ENCODE data around the gene MYO1B. TPM values are rescaled to one million over a fixed set of nuclear protein-coding genes. Genes with fewer than 3 reads are reported as not detected.

The MYO1B gene
- total RNA-seq, 1 experiment from 2014 or later, result 241 TPM

DNA sequence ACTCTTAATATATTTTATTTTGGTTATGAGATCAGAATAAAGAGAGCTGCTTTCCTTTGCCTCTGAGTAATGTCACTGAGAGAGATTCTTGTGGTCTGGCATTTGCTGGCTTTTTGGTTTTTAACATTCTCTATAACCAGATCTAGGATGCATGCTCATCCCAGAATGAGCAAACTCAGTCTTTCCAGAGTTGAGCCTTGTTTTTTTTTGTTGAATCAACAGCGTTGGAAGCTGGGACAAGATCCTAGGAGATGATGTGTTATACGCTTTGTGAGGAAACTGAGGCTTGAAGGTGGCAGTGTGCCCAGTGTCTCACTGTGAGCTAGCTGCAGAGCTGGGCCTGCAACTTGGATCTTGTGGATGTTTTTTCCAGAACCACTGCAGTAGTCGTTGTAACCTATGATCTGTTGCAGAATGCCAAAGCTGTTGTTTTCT, 19.5 kb downstream of the MYO1B start:
- H3K4me1 Mint-ChIP-seq (ENCODE audit: insufficient read depth, unreplicated experiment), result peaks cover 38% of the 10 kb centered on the region
- DNase-seq (ENCODE audit: unreplicated experiment), result peak; percentile 30
- CTCF ChIA-PET, result interaction anchor here (1.1 to 1.4 kb wide), 3 partner anchors 15 to 237 kb away, joined by 3 to 6 read pairs (median 5); no protein-coding TSS in a partner anchor

GRCh38 chr2:191265311-191266170, 20.3 kb downstream of the MYO1B start:
- no peaks in the 10 kb centered on the region for H3K9me3 Mint-ChIP-seq (ENCODE audit: unreplicated experiment)
- BruUV-seq (replicated peaks), result no TSS peak
- ChIA-PET CTCF (interaction anchor here (0.5 to 1.4 kb wide), 6 partner anchors 10 to 236 kb away, joined by 3 to 6 read pairs (median 4); no protein-coding TSS in a partner anchor), POLR2A (interaction anchor here (0.6 to 3.6 kb wide), 6 partner anchors 12 to 250 kb away, joined by 3 to 16 read pairs (median 3); partner anchors contain the start of gene MYO1B)
- H3K27me3 Mint-ChIP-seq (ENCODE audit: insufficient read depth, unreplicated experiment), result no peaks in the 10 kb centered on the region
- H3K4me1 Mint-ChIP-seq (ENCODE audit: insufficient read depth, unreplicated experiment), result peaks cover 42% of the 10 kb centered on the region
- no peak for TF ChIP-seq CTCF (IDR thresholded peaks at IDR 0.05; ENCODE audit: unreplicated experiment)
- DNase-seq (ENCODE audit: unreplicated experiment), result peak; percentile 13
- H3K4me3 Mint-ChIP-seq (ENCODE audit: unreplicated experiment), result no peak overlapping the region
- peaks cover 11% of the 10 kb centered on the region for H3K36me3 Mint-ChIP-seq (ENCODE audit: insufficient read depth, unreplicated experiment)
- intact Hi-C loops (cut with micrococcal nuclease), result no loop called here
- H3K27ac Mint-ChIP-seq (ENCODE audit: low read depth, unreplicated experiment), result peak overlapping the region; percentile 77

More for the DNA sequence above, 19.5 kb downstream of the MYO1B start:
- Mint-ChIP-seq H3K4me3 (ENCODE audit: unreplicated experiment) (no peak overlapping the region), H3K27ac (ENCODE audit: low read depth, unreplicated experiment) (peak overlapping the region; percentile 77), H3K36me3 (ENCODE audit: insufficient read depth, unreplicated experiment) (peaks cover 11% of the 10 kb centered on the region), H3K27me3 (ENCODE audit: insufficient read depth, unreplicated experiment) (no peaks in the 10 kb centered on the region), H3K9me3 (ENCODE audit: unreplicated experiment) (no peaks in the 10 kb centered on the region)
- intact Hi-C loops (cut with micrococcal nuclease), result no loop called here
- BruUV-seq (replicated peaks), result no TSS peak
- POLR2A ChIA-PET, result interaction anchor here (0.6 to 3.6 kb wide), 10 partner anchors 12 to 793 kb away, joined by 3 to 16 read pairs (median 4); partner anchors contain the start of gene MYO1B
- no peak for TF ChIP-seq CTCF (IDR thresholded peaks at IDR 0.05; ENCODE audit: unreplicated experiment)

GRCh38 chr2:191266201-191266600, 21.0 kb downstream of the MYO1B start:
- ChIA-PET POLR2A (interaction anchor here (0.6 to 3.6 kb wide), 4 partner anchors 14 to 249 kb away, joined by 3 to 16 read pairs (median 3); no protein-coding TSS in a partner anchor), CTCF (interaction anchor here (0.5 to 1.4 kb wide), 3 partner anchors 11 to 76 kb away, joined by 3 to 4 read pairs (median 3); no protein-coding TSS in a partner anchor)
- Mint-ChIP-seq H3K36me3 (ENCODE audit: insufficient read depth, unreplicated experiment) (peaks cover 11% of the 10 kb centered on the region), H3K4me3 (ENCODE audit: unreplicated experiment) (no peak overlapping the region), H3K27me3 (ENCODE audit: insufficient read depth, unreplicated experiment) (no peaks in the 10 kb centered on the region), H3K9me3 (ENCODE audit: unreplicated experiment) (no peaks in the 10 kb centered on the region), H3K27ac (ENCODE audit: low read depth, unreplicated experiment) (no peak overlapping the region), H3K4me1 (ENCODE audit: insufficient read depth, unreplicated experiment) (peaks cover 47% of the 10 kb centered on the region)
- intact Hi-C loops (cut with micrococcal nuclease), result no loop called here
- TF ChIP-seq CTCF (IDR thresholded peaks at IDR 0.05; ENCODE audit: unreplicated experiment), result no peak
- DNase-seq (ENCODE audit: unreplicated experiment), result no peak
- BruUV-seq (replicated peaks), result no TSS peak

DNA sequence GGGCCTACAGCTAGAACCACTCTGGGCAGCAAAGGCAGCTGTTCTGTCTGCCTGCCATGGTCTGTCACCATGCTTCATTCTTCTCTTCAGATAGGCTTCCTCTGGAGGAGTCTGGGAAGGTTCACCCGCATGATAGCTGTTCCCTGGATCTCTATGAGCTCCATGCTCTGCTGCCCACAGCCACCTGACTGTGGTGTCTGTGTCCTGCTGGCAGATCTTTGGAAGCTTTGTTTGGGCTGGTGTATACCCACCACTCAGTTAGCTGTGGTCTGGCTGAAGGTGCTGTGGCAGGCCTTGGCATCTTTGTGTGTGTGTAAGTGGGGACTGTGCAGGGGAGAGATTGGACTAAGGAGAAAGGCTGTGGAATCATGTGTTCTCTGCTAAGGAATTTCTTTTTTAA, 23.4 kb downstream of the MYO1B start:
- no peak overlapping the region for H3K27ac Mint-ChIP-seq (ENCODE audit: low read depth, unreplicated experiment)
- H3K27me3 Mint-ChIP-seq (ENCODE audit: insufficient read depth, unreplicated experiment), result no peaks in the 10 kb centered on the region
- H3K9me3 Mint-ChIP-seq (ENCODE audit: unreplicated experiment), result no peaks in the 10 kb centered on the region
- H3K4me3 Mint-ChIP-seq (ENCODE audit: unreplicated experiment), result no peak overlapping the region
- CTCF ChIA-PET, result interaction anchor here (0.7 to 1.1 kb wide), 2 partner anchors 50 to 104 kb away, joined by 3 read pairs; no protein-coding TSS in a partner anchor
- no TSS peak for BruUV-seq (replicated peaks)
- intact Hi-C loops (cut with micrococcal nuclease), result no loop called here
- TF ChIP-seq CTCF (IDR thresholded peaks at IDR 0.05; ENCODE audit: unreplicated experiment), result no peak
- POLR2A ChIA-PET, result interaction anchor here (0.6 kb wide), 1 partner anchor 27 kb away, joined by 3 read pairs; no protein-coding TSS in a partner anchor
- peaks cover 34% of the 10 kb centered on the region for H3K4me1 Mint-ChIP-seq (ENCODE audit: insufficient read depth, unreplicated experiment)
- H3K36me3 Mint-ChIP-seq (ENCODE audit: insufficient read depth, unreplicated experiment), result peaks cover 5% of the 10 kb centered on the region
- DNase-seq (ENCODE audit: unreplicated experiment), result no peak

Data from MCF 10A (cell line).